Heart left ventricle (tissue), 13 donors: Measurements from ENCODE around the gene NPR3.

Experiments used
- POLR2A ChIP-seq, 2 donors: fragments of 450-650 bp; IDR thresholded peaks; one replicate each; pipeline ENCODE4 v1.6.1; 2017; ENCODE audit warnings: antibody characterized with exemption in 2 of 2, mild to moderate bottlenecking in 2 of 2, moderate library complexity in 2 of 2
- TF ChIP-seq, protein P1 (sequence below), 12 donors: fragments of 200-600 bp; sonication (generic) in 4 of 12; IDR thresholded peaks; one replicate each; pipeline versions ENCODE4 v1.5.0 to v1.8.0; 2018 to 2022; ENCODE audit warnings: antibody characterized with exemption in 12 of 12, mild to moderate bottlenecking in 5 of 12
- donor health status: ischemic (EF 13 %, LVEDD 7.1; RV severe dilation, severe dysfunction).
- donor health status: DM: no; HTN: yes; CAD: no.
- donor health status: DM: no; HTN: no; CAD: no.
- donor health status: ischemic (EF 25% LVEDD 6.9; RV normal size, moderate dysfunction).
- donor health status: ischemic (EF 25% LVEDD 5.7; RV mildly dilated, moderate dysfunction).
- donor health status: ischemic (EF 35%, LVEDD 5.7; RV mildly dilated, moderate dysfunction).
- donor health status: nonischemic (EF 11% LVEDD 7.7; RV severe dilation, severe dysfunction).
- donor health status: DM: yes; HTN: yes; CAD: no.
- donor health status: PGD.
- donor health status: ischemic (EF 29% LVEDD 5.4; RV normal size, mild dysfunction).
- donor health status: nonischemic (EF 23%, LVEDD 6.1; RV moderate dilation, normal function).

DNA sequence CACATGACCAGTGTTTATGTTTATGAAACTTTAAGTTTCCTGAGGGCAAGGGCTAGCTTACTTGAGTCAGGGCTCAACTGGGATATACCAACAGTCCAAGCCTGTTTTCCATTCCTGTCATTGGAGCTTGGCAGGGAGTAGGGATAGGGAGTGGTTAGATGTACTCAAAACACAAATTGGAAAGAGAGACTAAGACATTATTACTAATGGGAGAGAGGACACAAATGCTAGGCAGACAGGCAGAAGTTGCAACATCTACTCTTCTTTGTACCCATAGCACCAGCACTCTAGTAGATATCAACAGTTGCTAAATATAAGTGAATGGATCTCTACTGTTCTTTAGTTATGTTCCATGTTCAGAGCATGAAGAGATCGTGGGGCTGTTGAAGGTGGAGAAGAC is 62.8 kb downstream of the NPR3 start:
- TF ChIP-seq, protein P1, sequence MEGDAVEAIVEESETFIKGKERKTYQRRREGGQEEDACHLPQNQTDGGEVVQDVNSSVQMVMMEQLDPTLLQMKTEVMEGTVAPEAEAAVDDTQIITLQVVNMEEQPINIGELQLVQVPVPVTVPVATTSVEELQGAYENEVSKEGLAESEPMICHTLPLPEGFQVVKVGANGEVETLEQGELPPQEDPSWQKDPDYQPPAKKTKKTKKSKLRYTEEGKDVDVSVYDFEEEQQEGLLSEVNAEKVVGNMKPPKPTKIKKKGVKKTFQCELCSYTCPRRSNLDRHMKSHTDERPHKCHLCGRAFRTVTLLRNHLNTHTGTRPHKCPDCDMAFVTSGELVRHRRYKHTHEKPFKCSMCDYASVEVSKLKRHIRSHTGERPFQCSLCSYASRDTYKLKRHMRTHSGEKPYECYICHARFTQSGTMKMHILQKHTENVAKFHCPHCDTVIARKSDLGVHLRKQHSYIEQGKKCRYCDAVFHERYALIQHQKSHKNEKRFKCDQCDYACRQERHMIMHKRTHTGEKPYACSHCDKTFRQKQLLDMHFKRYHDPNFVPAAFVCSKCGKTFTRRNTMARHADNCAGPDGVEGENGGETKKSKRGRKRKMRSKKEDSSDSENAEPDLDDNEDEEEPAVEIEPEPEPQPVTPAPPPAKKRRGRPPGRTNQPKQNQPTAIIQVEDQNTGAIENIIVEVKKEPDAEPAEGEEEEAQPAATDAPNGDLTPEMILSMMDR (IDR thresholded peaks at IDR 0.05) = no peak
- TF ChIP-seq POLR2A (IDR thresholded peaks at IDR 0.05) = no peak
